Loucy (cell line): ENCODE data around the gene CENPX.

Source experiments
- CTCF ChIP-seq: fragments of 200-600 bp; sonication (generic); conservative IDR thresholded peaks from 2 replicates; pipeline ENCODE4 v1.5.1; 2014; ENCODE audit warnings: mild to moderate bottlenecking, antibody characterized with exemption, low read length
- EZH2phosphoT487 ChIP-seq: fragments of 200-600 bp; IDR thresholded peaks from 2 replicates; pipeline ENCODE4 v1.6.1; 2018; ENCODE audit warnings: antibody characterized with exemption, mild to moderate bottlenecking, moderate library complexity, borderline replicate concordance

- TF ChIP-seq CTCF (peak; percentile 84), EZH2phosphoT487 (no peak)
Measured at GRCh38 chr17:82021107-82021899, 1.4 kb downstream of the CENPX start.
